HG03432 (cell line): ENCODE results near the gene EFNB2.

Experiments used
- ATAC-seq: cut with Tn5 transposase; IDR thresholded peaks from one replicate; pipeline ENCODE4 v1.9.1; 2021; ENCODE audit warnings: mild to moderate bottlenecking, moderate library complexity; ENCODE audit not compliant: unreplicated experiment

The EFNB2 gene

GRCh38 chr13:106455777-106456176 is 79.7 kb downstream of the EFNB2 start:
- ATAC-seq, result no peak

- ATAC-seq, result no peak
Observed at GRCh38 chr13:106455190-106455589, 80.3 kb downstream of the EFNB2 start.

GRCh38 chr13:106453101-106453500 is 82.4 kb downstream of the EFNB2 start:
- no peak for ATAC-seq

- no peak for ATAC-seq
Observed at GRCh38 chr13:106450991-106451390, 84.5 kb downstream of the EFNB2 start.

- ATAC-seq, result no peak
Observed at GRCh38 chr13:106449096-106449495, 86.4 kb downstream of the EFNB2 start.

GRCh38 chr13:106445996-106446395 is 89.5 kb downstream of the EFNB2 start:
- no peak for ATAC-seq

GRCh38 chr13:106443607-106444322 is 91.7 kb downstream of the EFNB2 start:
- no peak for ATAC-seq

- no peak for ATAC-seq
Observed at GRCh38 chr13:106440866-106441265, 94.6 kb downstream of the EFNB2 start.
